Measurements from ENCODE around the gene SUGCT. TPM values are rescaled to one million over a fixed set of nuclear protein-coding genes. Genes with fewer than 3 reads are reported as not detected.
A peak's percentile ranks its signal among the peaks of the same experiment; 100 is the strongest.

Gene SUGCT
- total RNA-seq, 1 donor from 2014 or later, result 1.0 TPM

DNA sequence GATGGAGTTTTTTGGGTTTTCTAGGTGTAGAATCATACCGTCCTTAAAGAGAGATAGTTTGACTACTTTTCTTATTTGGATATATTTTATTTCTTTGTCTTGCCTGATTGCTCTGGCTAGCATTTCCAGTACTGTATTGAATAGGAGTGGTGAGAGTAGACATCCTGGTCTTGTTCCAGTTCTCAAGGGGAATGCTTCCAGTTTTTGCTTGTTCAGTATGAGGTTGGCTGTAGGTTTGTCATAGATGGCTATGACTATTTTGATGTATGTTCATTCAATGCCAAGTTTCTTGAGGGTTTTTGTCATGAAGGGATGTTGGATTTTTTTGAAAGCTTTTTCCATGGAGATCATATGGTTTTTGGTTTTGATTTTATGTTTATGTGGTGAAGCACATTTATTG, 676.9 kb downstream of the SUGCT start:
- DNase-seq (ENCODE audit: low read depth in 2 of 2), result no peak

DNA sequence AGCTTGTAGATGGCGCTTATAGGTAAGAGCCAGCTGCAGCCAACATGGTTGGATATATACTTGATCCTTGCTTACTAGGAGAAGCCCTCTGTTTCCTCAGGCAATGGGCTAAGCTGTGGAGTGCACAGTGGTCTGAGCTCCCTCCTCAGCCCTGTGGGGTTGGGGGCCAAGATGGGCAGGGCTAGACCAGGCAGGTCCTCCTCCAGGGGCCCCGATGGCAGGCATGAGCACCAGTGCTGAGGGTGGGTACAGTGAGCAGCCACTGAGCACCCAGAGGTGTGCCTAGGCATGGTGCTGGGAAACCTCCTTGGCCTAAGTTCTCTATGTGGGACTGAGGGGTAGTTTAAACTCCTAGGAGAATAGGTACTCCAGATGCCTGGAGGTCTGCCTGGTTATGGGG, 680.2 kb downstream of the SUGCT start:
- DNase-seq (ENCODE audit: low read depth in 2 of 2), result no peak

DNA sequence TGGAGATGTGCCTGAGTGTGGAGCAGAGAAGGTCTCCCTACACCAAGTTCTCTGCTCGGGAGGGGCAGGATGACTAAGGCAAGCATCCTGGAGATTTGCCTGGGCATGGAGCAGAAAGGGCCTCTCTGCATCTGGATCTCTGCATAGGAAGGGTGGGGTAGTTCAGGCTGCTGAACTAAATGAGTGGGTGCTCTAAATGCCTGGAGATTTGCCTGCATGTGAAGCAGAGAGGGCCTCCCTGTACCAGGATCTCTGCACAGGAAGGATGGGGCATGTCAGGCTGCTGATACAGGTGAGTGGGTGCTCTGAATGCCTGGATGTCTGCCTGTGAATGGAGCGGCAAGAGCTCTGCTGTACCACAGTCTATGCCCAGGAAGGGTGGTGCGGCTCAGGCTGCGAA, 680.7 kb downstream of the SUGCT start:
- DNase-seq (ENCODE audit: low read depth in 2 of 2), result no peak

DNA sequence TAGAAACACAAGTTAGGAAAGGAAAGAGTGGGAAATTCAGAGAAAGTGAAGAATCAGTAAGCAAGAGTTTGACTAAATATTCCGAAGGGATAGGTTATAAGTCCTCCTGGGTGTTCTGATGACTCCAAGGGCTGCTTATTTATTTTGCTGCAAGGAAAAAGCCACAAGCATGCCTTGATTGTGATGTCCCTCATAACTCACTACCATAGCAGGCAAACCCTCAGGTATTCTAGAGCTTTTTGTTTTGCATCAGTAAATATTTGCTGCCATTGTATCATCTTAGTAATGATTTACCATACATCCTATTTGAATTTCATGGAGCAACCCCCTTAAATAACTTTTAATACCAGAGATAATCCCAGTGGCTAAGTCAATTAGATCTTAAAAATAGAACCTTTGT, 688.1 kb downstream of the SUGCT start:
- DNase-seq (ENCODE audit: low read depth in 2 of 2), result no peak

DNA sequence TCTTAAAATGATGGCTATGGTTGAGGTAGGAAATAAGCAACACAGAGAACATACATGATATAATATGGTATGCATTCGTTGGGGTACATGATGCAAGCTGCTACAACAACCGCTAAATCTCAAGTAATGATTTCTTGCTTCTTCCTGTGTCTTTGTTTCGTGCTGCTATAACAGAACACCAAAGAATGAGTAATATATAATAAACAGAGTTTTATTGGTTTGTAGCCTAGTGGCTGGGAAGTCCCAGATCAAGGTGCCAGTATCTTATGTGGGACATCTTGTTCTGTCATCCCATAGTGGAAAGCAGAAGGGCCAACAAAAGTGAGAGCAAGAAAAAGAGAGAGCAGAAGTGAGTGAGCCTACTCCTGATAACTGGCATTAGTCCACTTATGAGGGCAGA, 689.7 kb downstream of the SUGCT start:
- DNase-seq (ENCODE audit: low read depth in 2 of 2), result no peak

DNA sequence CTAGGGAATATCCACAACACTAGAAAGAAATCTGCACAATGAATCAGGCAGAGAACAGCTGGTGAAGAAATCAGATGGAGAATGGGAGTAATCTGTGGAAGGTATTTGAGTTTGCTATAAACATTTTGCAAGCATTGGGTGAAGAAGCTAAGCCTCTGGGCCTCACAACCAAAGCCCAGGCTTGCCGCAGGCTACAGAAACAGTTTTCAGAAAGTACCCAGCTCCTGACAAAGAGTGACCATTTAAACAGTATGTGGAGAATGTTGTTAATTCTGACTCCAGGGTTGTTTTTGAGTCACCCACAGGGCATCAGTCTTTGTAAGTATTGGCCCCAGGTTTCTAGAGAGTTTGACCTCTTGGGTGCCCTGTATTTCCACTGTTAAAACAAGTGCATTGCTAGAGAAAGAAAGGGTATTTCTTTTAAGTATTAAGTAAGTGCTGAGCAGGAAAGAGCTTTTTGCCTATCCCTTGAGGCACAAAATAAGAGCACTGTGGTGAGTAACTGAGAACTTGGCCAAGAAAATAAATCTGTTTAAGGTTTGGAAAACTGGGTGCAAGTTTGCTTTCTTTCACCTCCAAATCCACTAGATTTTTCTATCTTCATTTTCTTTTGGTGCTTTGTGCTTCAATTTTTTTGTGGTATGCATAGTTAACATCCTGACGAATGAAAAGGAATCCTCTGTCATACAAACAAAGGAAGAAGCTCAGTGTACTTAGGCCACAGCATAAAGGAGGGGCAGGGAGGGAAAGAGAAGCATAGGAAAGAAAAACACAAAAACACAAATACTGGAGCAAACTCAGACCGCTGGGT, 691.8 kb downstream of the SUGCT start:
- DNase-seq (ENCODE audit: low read depth in 2 of 2), result no peak

DNA sequence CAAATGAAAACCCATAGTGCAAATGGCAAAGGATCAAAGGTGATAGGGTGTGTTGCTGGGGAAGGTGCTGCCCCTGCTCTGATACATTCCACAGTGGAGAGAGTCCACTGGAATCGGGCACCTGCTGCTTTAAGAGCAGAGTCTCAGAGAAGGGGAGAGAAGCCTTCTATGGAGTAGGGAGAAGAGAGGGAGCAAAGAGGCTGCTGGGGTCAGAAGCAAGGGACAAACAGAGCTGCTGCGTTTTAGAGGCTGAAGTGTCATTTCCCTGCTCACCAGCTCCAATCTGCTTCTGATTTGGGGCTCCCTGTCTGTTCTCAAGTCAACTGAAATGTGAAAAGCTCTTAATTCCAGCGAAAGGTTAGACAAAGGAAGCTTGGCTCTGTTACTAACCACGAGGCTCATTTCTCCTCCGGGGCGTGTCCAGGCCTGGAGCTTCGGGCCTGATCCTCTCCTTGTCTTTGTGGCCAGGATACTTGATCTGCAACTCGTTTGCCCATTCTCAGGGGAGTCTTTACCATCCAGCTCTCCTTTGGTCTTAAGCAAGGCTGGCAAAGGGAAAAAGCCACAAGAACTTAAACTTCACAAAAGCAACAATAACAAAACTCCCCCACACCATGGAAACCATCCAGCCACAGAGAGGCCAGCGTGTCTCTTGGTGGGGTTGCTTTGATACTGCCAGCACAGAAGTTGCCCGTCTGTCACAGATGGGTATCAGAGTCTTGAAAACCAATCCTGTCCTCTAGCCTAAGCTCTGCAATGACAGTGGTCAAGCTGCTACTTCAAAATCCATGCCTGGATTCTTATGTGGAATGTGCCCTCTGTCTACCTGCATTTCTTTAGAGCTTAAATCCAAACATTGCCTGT, 692.6 kb downstream of the SUGCT start:
- DNase-seq (ENCODE audit: low read depth in 2 of 2), result no peak

DNA sequence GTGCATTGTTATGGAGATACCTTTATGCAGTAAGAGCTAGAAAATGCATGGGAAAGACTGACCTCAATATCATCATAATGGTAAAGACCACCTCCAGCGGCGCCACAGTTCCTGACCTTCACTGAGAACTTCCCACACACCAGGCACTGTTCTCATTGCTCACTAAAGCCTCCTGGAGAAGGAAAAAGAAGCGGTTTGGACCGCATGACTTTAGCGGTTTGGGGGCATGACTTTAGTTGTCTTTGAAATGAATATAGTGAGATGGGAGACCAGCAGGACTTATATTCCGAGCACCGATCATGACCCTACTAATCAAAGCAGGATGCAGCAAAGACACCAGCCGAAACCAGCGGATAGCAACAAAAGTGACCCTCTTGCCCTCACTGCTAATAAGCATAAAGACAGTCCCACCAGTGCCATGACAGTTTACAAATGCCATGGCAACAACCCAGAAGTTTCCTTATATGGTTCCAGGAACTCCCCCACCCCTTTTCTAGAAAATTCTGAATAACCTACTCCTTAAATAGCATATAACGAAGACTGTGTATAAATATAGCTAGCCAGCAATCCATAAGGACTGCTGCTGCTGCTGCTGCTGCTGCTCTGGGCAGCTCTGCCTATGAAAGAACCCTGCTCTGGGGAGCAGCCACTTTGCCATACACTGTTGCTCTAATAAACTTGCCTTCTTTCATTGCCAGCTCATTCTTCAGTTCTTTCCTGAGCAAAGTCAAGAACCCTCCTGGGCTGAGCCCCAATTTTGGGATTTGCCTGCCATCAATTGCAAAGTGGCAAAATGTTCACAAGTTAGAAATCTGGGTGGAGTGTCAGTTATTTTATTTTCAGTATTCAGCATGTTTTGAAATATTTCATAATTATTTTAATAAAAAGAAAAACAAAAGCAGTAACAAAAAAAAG, 694.1 kb downstream of the SUGCT start:
- no peak for DNase-seq (ENCODE audit: low read depth in 2 of 2)

DNA sequence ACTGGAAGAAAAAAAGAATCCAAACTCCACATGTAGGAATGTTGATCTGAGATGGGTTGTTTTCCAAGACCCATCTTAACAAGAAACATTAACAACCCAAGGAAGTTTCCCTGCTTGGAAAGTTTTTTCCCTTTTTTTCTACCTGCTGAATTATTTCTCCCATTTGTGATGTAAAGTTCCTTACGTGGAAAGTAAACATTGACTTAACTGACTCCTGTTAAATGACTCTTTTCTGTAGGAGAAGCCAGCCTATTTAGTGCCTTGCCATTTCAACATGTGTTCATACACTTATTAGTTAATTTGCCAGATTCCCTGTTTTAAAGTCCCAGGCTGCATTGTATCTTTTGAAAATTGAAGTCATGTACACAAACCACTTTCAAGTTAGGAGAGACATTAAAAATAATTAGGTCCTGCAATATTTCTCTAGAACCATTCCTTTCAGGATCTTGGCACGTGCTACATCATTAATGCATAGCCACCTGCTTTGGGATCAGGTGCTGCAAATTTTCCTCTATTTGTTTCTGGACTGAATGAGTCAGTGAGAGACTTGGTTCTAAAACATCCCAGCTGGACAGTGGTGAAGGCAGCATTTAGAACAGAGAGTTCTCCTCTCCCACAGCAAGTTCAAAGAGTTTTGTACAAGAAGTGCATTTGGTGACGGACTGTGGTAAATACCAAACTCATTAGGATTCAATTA, 698.5 kb downstream of the SUGCT start:
- DNase-seq (ENCODE audit: low read depth in 2 of 2), result no peak

DNA sequence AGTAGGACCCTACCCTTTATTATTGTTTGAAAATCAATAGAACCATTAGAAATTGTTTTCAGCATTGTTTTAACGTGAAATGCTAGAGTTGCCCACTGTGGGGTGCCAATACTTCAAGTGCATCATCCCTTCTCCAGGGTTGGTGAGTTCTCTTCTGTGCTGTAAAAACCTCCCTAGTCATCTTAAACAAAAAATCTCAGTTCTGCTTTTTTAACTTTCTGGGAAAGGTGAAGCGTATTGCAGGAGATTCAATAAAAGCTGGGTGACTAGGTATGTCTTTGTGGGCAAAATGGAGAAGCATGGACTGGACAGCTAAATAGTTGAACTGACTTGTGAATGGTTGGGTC, 699.1 kb downstream of the SUGCT start:
- DNase-seq (ENCODE audit: low read depth in 2 of 2), result peak in 1 of 2 donors; percentile 21

DNA sequence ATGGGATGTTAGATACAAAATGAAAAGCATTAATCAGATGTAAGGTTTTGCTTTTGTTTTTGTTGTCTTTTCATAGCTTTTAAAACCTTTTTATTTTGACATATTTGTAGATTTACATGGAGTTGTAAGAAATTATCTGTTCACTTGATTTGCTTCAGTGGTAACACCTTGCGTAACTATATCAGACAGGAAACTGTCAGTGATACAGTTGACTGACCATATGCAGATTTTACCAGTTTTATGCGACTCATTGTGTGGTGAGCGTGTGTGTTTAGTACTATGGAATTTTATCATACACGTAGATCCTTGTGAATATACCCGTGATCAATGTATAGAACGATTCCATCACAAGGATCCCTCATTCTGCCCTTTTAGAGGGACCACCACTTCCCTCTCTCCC, 701.4 kb downstream of the SUGCT start:
- DNase-seq (ENCODE audit: low read depth in 2 of 2), result no peak

DNA sequence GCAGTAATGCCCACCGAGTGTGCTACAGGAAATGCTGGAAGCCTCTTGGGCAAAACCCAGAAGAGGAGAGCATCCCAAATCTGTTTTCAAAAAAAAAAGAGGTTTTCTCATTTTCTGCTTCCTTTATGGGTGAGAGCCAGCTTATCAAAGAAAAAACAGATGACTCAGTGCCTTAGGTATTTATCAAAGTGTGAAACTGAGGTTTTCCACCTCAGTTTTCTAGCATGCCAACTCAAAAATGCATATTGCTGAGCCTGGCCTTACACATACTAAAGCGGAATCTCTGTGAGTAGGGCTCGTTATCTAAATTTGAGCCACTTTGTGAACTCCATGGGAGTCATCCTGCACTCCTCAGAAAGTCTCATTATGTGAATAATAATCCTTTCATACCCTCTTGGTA, 705.1 kb downstream of the SUGCT start:
- DNase-seq (ENCODE audit: low read depth in 2 of 2), result peak in 1 of 2 donors; percentile 7

DNA sequence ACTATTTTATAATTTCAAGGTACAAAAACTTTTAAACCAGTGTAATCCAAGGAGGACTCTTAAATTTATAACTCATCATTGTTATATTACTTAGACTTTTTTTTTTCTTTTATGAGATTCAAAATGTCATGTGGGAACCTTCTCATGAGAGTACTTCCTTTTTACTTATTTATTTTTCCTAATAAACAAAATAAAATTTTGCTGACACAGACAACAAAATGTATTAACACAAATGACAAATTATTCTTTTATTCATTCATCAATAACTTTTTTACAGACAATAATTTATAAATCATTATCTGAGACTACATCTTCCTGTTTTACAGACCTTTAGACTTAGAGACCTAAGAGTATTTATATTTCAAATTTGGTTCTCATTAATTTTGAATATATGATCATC, 706.2 kb downstream of the SUGCT start:
- no peak for DNase-seq (ENCODE audit: low read depth in 2 of 2)

DNA sequence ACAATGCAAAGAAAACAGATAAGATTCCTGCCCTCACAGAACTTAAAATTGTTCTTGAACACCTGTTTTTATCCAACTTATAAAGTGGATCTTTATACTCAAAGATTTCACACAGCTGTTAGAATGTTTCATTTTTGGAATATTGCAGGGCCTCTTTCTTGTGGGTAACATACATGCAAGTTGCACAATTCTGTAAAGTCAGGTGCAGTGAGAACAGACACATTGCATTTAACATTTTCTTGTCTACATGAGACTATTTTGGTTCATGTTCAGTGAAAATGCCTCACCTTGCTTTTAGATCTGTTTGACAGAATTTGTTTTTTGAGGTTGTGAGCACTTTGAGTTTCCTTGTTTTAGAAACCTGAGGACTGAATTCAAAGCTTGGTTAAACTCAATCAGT, 707.8 kb downstream of the SUGCT start:
- no peak for DNase-seq (ENCODE audit: low read depth in 2 of 2)

DNA sequence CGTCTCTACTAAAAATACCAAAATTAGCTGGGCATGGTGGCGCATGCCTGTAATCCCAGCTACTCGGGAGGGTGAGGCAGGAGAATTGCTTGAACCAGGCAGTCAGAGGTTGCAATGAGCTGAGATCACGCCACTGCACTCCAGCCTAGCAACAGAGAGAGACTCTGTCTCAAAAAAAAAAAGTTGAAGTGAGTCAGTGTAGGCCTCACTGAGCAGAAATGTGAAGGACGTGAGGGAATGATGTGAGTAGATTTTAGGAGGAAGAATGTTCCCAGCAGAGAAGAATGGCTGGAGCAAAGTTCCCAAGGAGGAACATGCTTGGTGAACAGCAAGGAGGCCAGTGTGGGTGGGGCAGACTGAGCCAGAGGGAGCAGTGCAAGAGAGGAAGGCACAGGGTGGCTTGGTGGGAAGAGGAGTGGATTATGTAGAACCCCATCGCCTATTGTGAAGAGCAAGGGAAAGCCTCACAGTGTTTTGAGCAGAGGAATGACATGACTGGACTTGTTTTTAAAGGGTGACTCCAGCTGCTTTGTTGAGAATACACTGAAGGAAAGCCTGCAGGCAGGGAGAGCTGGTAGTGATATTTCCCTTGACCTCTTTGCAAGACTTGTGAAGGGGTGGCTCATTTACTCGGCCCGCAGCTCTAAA, 708.7 kb downstream of the SUGCT start:
- no peak for DNase-seq (ENCODE audit: low read depth in 2 of 2)

DNA sequence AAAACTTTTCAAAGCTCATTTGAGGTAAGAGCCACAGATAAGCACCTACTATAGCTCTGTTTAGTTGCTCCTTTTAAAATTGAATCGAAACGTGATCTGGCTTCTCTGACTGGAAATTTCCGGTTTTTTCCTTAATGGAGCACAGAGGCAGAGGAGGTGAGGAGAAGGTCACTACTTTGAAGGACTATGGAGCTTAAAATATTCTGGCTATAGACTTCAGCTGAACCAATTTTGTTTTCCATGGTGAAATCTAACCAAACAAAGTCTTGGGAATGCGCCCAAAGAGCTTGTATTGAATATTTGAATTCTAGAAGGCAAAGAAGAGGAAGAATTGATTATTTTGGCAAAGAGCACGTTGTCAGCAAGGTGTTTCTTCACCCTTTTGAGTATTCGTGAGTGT, 711.1 kb downstream of the SUGCT start:
- DNase-seq (ENCODE audit: low read depth in 2 of 2), result no peak

DNA sequence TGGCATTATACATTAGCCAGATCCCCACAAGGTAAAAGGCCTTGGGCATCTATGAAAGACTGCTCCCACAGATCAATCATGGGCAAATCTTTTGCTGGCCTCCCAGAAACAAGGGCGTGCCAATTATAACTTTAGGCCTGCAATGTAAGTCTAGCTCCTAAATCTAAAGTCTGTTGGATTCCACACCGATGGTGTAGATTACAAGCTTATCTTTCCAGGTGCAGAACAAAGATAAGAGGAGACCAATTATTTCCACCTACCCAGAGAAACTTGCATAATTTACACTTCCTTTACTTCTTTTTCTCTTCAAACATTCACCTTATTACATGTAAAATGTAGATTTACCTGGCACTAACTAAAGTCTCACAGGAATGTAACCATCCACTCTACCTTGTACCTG, 713.1 kb downstream of the SUGCT start:
- no peak for DNase-seq (ENCODE audit: low read depth in 2 of 2)

DNA sequence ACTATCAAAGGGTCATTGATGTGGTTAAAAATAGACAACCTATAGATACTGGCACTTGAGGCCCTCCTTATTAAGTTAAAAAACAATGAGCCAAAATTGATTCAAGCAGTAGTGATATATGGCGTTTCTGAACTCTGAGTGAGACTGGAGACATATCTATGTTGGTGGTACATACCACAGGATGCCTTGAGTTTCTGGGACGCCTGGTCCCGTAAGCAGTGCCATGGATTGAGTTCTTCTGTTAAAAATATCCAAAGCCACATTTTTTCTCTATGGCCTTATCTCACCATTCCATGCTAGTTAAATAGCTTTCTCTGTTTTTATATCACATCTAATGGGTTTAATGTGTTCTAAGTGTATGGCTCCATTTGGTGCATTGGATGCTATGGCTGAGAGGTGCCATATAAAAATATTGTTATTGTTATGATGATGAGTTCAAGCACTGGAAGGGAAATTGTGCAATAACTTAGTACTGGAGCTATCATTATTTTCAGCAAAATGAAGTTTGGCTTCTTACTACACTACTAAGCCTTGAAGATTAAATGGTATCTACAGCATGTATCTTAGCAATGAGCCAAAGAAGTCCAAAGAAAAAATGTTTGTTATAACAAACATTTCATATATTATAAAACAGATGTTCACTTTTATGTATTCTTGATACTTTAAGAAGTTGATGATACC, 713.9 kb downstream of the SUGCT start:
- no peak for DNase-seq (ENCODE audit: low read depth in 2 of 2)

DNA sequence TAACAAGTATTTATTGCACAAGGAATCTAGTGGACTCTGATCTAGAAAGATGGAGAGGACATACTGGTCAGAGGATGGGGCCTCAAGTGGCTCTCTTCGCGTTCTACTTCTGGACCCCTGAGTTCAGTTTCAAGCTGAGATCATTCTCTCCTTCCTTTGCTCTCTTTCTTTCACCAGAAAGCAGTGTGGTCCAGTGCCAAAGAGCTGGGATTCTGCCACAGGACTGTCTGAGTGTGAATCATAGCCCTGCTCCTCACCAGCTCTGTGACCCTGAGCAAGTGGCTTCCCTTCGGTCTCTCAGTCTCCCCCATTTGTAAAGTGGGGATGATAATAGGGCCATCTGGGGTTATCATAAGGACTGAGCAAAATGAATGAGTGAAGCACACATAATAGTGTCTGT, 715.2 kb downstream of the SUGCT start:
- no peak for DNase-seq (ENCODE audit: low read depth in 2 of 2)

DNA sequence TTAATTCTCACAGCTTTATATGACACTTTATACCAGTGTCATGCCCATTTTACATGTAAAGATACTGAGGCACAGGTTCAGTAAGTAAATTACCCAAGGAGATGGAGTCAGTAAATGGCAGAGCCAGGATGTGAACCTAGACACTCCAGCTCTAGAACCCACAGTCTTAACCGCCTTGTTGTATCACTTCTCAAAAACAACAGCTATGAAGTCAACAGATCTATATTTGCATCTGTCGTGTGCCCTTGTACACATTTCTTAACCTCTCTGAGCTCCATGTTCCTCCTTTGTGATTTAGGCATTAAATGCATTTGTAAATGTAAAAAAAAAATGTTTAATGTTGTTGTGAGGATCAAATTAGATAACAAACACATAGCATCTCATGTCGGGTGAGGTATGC, 716.2 kb downstream of the SUGCT start:
- no peak for DNase-seq (ENCODE audit: low read depth in 2 of 2)
